ENCODE measurements around the gene MAPK8.

Gene MAPK8

DNA sequence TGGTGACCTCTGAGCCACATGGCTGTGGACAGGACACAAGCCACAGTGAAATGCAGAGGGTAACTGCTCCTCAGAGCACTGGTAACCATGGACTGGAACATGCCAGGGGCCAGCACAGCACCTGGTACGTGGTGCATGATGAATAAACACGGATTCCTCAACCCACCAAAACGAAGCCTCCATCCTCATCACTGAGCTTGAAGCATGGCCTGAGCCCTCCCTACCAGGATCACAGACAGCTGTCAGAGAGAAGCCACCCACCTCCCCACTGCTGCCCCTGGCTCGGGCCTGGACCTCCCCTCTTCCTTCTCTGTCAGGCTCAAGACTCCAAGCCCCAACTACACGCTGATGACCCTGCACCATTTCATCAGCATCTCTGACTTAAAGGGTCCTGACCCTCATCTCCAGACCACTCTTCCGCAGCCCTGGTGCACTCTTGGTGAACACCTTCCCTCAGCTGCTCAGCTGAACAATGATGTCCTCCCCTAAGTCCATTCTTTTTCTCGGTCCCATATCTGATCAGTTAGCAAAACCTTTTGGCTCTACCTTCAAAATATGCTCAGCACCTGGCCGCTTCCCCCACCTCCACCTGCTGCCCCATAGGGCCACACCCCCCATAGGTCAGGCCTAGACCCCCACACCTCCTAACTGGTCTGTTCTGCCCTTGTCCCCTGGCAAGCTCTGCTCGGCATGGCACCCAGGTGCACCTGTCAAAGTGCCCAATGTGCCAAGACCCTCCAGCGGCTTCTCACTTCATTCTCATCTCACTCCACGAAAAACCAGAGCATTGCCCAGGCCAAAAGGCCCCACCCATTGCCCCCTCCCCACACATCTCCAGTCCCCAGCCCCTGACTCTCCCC, 141.1 kb downstream of the MAPK8 start:
- H3K4me3 ChIP-seq (ENCODE audit: low read depth, low read length), result no peak overlapping the region

DNA sequence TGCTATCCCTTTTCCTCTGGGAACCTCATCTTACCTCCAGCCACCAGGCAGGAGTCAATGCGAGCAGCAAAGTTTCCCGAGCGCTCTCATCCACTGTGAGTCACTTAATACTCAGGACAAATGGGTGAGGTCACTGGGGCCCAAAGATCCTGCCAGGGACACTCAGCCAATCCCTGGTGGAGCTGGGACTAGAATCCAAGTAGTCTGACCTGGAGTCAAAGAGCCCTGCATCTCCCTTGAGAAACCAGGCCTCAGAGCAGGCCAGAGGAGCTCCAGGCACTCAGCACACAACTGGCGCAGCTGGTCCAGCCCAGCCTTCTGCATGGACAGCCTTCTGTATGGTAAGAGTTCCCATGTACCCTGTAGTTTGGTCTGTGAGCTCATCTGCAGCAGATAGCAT, 142.3 kb downstream of the MAPK8 start:
- H3K4me3 ChIP-seq (ENCODE audit: low read depth, low read length), result no peak overlapping the region

GRCh38 chr10:48449501-48450232, 143.2 kb downstream of the MAPK8 start:
- H3K4me3 ChIP-seq (ENCODE audit: low read depth, low read length), result no peak overlapping the region

GRCh38 chr10:48450233-48450740, 143.8 kb downstream of the MAPK8 start:
- H3K4me3 ChIP-seq (ENCODE audit: low read depth, low read length), result no peak overlapping the region

DNA sequence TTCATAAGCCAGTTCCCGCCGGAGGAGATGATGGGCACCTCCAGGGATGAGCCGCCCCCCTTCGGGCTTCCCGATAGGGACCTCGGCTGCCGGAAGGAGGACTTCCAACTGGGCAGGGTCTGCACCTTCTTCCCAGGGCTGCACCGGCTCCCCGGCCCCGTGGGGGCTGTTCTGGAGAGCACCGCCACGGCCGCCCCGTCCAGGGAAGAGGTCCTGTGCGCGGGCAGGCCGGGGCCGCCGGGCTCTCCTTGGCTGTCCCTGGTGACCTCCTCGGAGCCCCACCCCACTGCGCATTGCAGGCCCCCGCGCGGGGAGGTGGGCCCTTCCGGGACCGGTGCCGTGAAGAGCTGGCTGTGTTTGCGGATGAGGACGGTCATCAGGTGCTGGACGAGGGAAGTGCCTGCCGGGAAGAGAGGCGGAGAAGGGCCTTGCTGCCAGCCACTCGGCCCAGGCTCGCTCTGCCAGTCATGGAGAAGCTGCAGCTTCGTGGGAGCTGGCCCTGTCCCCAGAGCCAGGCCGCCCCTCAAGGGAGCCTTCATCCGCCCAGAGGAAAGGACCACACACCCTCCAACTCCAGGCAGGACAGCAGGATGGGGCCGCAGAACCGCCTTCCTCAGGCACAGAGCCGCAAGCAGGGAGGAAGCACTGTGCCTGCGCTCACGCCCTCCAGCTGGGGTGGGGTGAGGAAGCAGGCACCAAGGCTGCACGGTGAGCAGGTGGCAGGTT, 144.4 kb downstream of the MAPK8 start:
- H3K4me3 ChIP-seq (ENCODE audit: low read depth, low read length), result no peak overlapping the region

- H3K4me3 ChIP-seq (ENCODE audit: low read depth, low read length), result no peak overlapping the region
Observed at GRCh38 chr10:48451969-48452878, 145.7 kb downstream of the MAPK8 start.

- no peak overlapping the region for H3K4me3 ChIP-seq (ENCODE audit: low read depth, low read length)
Observed at GRCh38 chr10:48452879-48453412, 146.5 kb downstream of the MAPK8 start.

DNA sequence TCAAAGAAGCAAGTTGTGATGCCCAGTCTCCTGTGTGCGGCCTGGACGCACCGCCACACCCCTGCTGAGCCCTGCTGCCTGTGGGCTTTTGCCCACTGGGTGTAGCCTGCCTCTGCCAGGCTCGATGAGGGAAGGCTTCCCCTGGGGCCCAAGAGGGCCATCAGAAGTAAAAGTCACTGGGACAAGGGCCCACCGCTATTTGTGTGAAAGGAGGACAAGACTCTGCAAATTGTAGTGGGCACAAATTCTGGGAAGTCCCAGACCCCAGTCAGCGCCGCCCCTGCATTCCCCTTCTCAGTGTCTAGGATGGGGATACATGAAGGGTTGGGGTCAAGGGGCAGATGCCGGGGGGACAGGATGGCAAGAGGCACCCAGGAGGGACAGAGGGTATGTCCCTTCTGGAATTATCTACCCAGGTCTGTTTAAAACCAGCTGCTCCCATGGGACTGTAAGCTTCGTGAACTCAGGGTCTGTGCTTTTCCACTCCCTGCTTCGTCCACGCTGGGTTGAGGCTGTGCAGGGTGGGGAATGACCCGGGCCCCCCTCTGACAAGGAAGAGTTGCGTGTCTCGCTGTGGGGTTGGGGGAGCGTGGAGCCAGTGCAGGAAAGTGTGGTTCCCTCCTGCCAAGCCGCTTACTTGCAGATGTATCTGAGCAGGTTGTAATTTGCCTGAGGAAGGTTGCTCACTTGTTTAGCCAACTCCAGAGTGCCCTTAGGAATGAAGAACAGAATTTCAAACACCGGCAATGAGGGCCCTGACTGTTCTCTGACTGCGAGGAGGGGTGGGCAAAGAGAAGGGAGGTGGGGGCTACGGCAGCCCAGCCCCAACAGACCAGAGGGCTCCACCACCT, 147.2 kb downstream of the MAPK8 start:
- no peak overlapping the region for H3K4me3 ChIP-seq (ENCODE audit: low read depth, low read length)

GRCh38 chr10:48454302-48455054, 148.0 kb downstream of the MAPK8 start:
- H3K4me3 ChIP-seq (ENCODE audit: low read depth, low read length), result no peak overlapping the region

GRCh38 chr10:48455055-48455391, 148.5 kb downstream of the MAPK8 start:
- no peak overlapping the region for H3K4me3 ChIP-seq (ENCODE audit: low read depth, low read length)

GRCh38 chr10:48455392-48456151, 149.1 kb downstream of the MAPK8 start:
- no peak overlapping the region for H3K4me3 ChIP-seq (ENCODE audit: low read depth, low read length)

- H3K4me3 ChIP-seq (ENCODE audit: low read depth, low read length), result no peak overlapping the region
Observed at GRCh38 chr10:48456361-48456804, 149.9 kb downstream of the MAPK8 start.

- no peak overlapping the region for H3K4me3 ChIP-seq (ENCODE audit: low read depth, low read length)
Observed at GRCh38 chr10:48456808-48457761, 150.6 kb downstream of the MAPK8 start.

DNA sequence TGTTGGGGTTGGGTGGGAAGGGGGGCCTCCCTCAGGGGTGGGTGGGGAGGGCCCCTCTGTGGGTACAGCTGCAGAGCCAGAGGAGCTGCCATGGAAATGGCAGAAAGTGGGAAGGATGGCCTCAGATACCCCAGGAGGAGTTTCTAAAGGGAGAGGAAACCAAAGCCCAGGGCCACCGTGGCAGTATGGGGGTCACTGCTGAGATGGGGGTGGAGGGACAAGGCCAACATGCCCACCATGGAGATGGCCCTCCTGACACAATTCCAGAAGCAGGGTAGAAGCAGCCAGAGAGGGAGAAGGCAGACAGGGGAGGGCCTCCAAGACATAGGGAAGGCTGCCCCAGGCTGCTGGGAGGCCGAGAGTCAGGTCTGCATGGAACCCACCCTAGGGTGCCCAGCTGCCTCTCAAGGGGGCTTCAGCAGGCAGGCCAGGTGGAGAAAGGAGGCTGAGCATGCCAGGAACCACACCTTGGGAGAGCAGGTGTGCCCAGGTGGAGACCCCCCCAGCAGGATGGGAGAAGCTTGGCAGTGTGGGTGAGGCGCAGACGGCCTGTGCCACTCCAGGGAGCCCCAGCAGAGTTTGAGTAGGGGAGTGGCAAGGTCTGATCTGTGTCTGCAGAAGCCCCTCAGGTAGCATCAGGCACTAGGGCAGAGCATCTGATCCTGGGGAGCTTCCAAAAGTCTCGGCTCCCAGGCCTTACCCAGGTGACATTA, 151.6 kb downstream of the MAPK8 start:
- no peak overlapping the region for H3K4me3 ChIP-seq (ENCODE audit: low read depth, low read length)

- H3K4me3 ChIP-seq (ENCODE audit: low read depth, low read length), result no peak overlapping the region
Observed at GRCh38 chr10:48458662-48459048, 152.2 kb downstream of the MAPK8 start.
